WTC11 (cell line): ENCODE results near the gene SRP14.

ENCODE experiments used
- ATF3 ChIP-seq: sonication (generic); formaldehyde crosslinking; conservative IDR thresholded peaks from 2 replicates; pipeline ENCODE4 v1.8.1; 2022; ENCODE audit warnings: mild to moderate bottlenecking, missing genetic modification reagents
- CTCF ChIP-seq: fragments of 200-600 bp; IDR thresholded peaks from 2 replicates; pipeline ENCODE4 v1.8.0; 2022; ENCODE audit warnings: antibody characterized with exemption
- E2F1 ChIP-seq: sonication (generic); formaldehyde crosslinking; IDR thresholded peaks from 2 replicates; pipeline ENCODE4 v1.8.0; 2022; ENCODE audit warnings: mild to moderate bottlenecking, missing genetic modification reagents
- JUN ChIP-seq: sonication (generic); formaldehyde crosslinking; IDR thresholded peaks from 2 replicates; pipeline ENCODE4 v1.8.0; 2023; ENCODE audit warnings: mild to moderate bottlenecking, missing genetic modification reagents
- MAX ChIP-seq: sonication (generic); formaldehyde crosslinking; IDR thresholded peaks from 2 replicates; pipeline ENCODE4 v1.8.0; 2022; ENCODE audit warnings: mild to moderate bottlenecking, missing genetic modification reagents
- MYBL2 ChIP-seq: sonication (generic); formaldehyde crosslinking; IDR thresholded peaks from 2 replicates; pipeline ENCODE4 v1.8.1; 2023; ENCODE audit warnings: mild to moderate bottlenecking, moderate library complexity, missing genetic modification reagents
- RELA ChIP-seq: sonication (generic); formaldehyde crosslinking; IDR thresholded peaks from 2 replicates; pipeline ENCODE4 v1.8.1; 2022; ENCODE audit warnings: missing genetic modification reagents, mild to moderate bottlenecking, borderline replicate concordance

GRCh38 chr15:39997031-39997430, 42.0 kb downstream of the SRP14 start:
- TF ChIP-seq ATF3 (CRISPR knock-in tag) (no peak), CTCF (no peak), RELA (CRISPR knock-in tag) (no peak), JUN (CRISPR knock-in tag) (no peak), MAX (CRISPR knock-in tag) (no peak), MYBL2 (no peak), E2F1 (CRISPR knock-in tag) (no peak)
